Activated CD4-positive, CD25-positive, alpha-beta regulatory T cell (primary cell): ENCODE data around the gene DMAC1.

Source experiments
- DNase-seq, 4 experiments: peaks; one replicate each; lab custom pipeline; 2025; lab: John Stamatoyannopoulos, UW

The DMAC1 gene

DNA sequence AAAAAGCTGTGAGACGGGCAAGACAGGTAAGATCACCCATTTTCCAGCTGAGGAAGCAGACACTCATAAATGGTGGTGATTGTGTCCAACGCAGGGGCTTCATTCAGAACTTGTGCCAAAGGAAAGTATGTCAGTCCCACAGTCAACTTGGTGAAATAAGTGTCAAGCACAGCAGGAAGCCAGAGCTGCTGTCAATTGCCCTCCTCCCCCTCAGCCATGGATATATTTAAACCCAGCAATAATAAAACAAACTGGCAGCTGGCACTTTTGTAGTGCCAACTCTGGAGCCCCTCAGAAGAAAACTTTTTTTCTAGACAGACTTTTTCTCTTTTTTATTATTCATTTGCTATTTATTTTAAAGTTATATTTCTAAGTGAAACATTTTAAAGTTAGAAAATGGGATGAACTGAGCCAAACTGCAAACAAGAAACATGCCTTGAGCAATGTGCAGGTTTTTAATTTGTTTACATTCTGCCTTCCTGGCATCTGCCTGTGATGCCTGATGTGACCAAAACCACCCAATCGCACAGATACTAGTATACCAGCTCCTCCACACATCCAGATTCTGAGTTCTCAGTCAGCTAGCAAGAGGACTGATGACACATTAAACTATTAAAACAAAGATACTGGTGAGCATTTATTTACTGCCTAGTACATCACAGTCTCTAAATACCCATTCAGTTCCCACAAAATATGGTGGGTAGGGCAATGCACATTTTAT lies 17.0 kb downstream of the DMAC1 start:
- no peak for DNase-seq

DNA sequence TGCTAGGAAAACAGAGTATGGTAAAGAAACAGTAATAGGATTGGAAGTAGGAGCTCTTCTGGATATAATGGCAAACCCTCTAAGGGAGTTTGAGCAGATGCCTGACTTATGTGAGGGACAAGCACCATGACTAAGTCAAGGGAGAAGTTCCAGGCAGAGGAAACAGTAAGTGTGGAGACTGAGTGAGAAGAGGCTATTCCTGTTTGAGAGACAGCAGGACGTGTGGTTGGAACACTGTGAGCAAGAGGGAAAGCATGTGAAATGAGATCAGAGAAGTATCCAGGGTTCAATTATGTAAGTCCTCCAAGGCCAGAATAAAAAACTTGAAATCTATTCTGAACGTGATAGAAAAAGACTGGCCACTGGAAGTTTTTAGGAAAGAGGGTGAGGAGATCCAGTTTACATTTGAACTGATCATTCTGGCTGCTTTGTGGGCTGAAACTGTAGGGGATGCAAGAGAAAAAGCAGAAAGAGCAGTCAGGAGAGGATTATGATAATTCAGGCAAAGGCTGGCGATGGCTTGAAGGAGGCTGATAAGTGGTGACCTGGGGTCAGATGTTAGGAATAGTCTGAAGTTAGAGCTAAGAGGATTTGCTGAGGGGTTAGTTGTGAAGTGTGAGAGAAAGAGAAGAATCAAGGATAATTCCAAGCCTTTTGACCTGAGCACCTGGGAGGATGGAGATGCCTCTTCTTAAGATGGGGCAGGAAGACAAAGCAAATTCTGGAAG lies 19.2 kb downstream of the DMAC1 start:
- DNase-seq = no peak

DNA sequence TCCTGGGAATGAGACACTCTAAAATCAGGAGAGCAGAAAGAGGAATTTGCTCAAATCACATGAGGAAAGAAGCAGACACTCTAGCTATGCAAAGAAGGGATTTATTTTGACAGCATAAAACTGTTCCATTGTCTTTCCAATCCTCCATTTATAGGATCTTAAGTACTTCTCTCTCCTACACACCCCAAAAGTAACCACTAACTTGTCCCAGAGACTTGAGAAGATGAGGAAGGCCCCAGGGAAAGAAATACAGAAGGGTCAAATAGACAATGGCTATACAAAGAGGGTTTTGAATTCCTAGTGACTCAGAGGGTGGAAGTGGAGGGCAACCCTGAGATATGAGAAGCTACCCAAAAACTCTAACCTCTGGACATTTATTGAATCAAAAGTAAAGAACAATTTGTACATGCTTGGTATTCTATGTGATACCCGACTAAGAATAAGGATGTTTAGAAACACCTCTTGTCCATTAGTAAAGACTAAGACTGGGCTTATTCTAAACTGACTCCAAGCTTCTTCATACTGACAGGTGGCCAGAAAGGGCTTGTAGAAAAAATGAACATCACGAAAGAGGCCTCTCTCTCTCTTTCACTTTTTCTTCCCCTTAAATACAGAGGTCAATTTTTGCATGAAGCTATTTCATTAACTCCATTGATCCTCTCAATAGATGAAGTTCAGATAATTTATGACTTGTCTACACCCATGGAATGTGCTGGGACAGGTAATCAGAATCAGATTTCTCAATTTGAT lies 20.6 kb downstream of the DMAC1 start:
- no peak for DNase-seq

DNA sequence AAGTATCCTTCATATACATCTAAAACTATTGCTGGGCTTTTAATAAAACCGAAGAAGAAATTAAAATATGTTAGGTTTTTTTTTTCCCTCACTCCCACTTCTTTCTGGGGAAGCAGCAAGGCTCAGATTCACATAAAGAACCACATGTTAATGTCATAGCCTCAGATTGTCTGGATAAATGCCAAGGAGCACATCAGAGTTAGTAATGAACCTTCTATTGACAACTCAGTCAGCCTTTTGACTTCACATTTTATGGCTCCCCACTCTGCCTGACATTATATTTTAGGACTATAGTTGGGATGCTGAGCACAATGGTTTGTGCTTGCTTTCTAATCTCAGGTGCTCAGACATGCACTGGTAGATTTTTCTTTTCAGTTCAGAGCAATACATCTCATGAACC lies 21.8 kb downstream of the DMAC1 start:
- DNase-seq = no peak

DNA sequence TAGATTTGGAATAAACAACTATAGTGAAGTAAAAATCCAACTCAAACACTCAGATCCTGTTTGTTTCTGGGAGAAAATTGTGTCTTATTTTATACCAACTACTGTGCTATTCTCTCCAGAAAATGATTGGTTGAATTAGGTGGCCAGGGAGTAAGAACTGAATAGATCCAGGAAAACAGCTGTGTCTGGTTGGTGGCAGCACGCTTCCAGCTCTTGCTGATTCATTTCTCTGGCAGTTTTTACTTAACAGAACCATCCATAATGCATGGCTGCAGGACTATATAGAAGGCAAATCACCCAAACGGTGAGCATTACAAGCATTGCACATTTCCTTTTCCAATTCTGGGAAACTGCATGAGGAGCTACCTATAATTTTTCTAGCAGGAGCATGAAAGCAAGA lies 29.5 kb downstream of the DMAC1 start:
- DNase-seq = no peak

DNA sequence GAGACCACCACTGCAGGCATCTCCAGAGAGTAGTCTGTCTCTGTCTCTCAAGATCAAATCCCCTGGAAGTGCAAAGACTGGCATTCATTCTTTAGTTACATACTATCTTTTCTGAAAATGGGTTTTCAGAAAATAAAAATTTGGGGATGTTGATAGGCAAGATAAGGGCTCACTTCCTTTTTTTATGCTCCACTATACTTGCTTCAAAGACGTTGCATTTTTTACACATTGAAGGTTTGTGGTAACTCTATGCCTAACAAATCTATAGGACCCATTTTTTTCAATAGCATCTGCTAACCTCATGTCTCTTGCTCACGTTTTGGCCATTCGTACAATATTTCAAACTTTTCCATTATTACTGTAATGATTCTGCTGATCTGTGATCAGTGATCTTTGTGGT lies 37.0 kb downstream of the DMAC1 start:
- no peak for DNase-seq

DNA sequence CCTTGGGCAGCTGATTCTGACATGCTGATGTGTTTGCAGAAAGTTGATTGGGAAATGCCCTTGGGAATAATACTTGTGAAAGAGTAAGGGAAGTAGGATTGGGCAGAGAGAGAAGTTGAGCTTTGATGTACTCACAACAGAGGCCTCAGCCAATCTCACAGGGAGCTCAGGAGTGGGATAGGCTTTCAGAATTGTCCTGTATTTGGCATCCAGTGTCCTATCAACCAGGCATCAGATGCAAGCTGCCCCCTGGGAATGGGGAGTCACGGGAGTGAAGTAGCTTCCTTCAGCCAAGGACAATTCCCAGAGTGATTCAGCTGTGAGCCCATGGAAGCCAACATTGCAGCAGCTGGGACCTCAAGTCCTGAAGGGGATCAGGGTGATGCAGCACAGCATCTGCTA lies 39.6 kb downstream of the DMAC1 start:
- DNase-seq = peak in 1 of 4 experiments; percentile 1

DNA sequence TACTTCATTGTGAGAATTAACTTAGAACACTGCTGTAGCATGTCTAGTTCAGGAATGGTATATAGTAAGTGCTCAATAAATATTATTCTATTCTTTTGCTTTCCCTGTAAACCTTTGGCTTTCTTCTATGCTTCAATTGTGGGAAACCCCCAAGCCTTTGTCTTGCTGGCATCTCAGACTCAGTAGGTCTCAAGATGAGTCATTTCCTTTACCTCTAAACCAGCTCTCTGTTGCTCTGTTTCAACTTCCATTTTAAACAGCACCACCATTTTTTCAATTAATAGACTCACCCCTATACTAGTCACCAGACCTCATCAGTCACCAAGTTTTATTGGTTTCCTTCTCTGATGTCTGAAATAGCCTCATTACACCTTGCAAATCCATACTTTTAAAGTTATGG lies 43.5 kb downstream of the DMAC1 start:
- DNase-seq = peak in 1 of 4 experiments; percentile 1

DNA sequence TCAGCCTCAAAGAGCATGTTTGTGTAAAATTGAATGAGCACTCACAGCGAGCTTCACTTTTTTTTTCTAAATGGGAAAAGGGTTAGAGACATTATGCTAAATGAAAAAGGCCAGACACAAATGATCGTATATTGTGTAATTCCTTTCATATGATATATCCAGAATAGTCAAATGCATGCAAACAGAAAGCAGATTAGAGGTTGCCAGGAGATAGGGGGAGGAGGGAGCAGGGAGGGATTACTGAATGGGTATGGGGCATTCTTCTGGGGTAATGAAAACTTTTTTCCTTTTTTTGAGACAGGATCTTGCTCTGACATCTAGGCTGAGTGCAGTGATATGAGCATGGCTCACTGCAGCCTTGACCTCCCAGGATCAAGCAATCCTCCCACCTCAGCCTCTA lies 47.1 kb downstream of the DMAC1 start:
- DNase-seq = no peak
